Glutamatergic neuron (in vitro differentiated cells): ENCODE measurements around the gene SRSF11. TPM values are rescaled to one million over a fixed set of nuclear protein-coding genes. Genes with fewer than 3 reads are reported as not detected.

Experiments used
- DNase-seq: peaks from one replicate; pipeline ENCODE4 v3.0.0; 2022
- H3K27ac Mint-ChIP-seq: one replicate; pipeline ENCODE4 v1.8.0; 2020; ENCODE audit warnings: mild to moderate bottlenecking, mixed read lengths, inconsistent platforms; ENCODE audit not compliant: unreplicated experiment
- H3K27me3 Mint-ChIP-seq: one replicate; pipeline ENCODE4 v1.8.0; 2020; ENCODE audit warnings: mild to moderate bottlenecking, moderate library complexity, mixed read lengths, inconsistent platforms; ENCODE audit not compliant: unreplicated experiment
- H3K36me3 Mint-ChIP-seq: one replicate; pipeline ENCODE4 v1.8.0; 2020; ENCODE audit warnings: mild to moderate bottlenecking, mixed read lengths, inconsistent platforms; ENCODE audit not compliant: unreplicated experiment
- H3K4me1 Mint-ChIP-seq: one replicate; pipeline ENCODE4 v1.8.0; 2020; ENCODE audit warnings: mild to moderate bottlenecking, low read depth, mixed read lengths, inconsistent platforms; ENCODE audit not compliant: unreplicated experiment
- H3K4me3 Mint-ChIP-seq: one replicate; pipeline ENCODE4 v1.8.0; 2020; ENCODE audit warnings: mild to moderate bottlenecking, mixed read lengths, inconsistent platforms; ENCODE audit not compliant: unreplicated experiment
- H3K9me3 Mint-ChIP-seq: one replicate; pipeline ENCODE4 v1.8.0; 2020; ENCODE audit warnings: mild to moderate bottlenecking, moderate library complexity, mixed read lengths, inconsistent platforms; ENCODE audit not compliant: unreplicated experiment
- total RNA-seq: library from RNA; stranded (reverse); fragmentation: NEBNext Ultra II Directional; extraction: Animal tissue kit (Norgen Biotek cat#: 25700); gene quantifications from one replicate; pipeline ENCODE4 v1.2.1, GENCODE V29; 2021; ENCODE audit not compliant: unreplicated experiment
- TF ChIP-seq, protein P1 (sequence below): fragments of 200-600 bp; sonication (generic); IDR thresholded peaks from one replicate; pipeline ENCODE4 v1.5.0; 2021; ENCODE audit not compliant: partially characterized antibody, unreplicated experiment

The SRSF11 gene
- total RNA-seq, 1 donor from 2014 or later, result 265 TPM

DNA sequence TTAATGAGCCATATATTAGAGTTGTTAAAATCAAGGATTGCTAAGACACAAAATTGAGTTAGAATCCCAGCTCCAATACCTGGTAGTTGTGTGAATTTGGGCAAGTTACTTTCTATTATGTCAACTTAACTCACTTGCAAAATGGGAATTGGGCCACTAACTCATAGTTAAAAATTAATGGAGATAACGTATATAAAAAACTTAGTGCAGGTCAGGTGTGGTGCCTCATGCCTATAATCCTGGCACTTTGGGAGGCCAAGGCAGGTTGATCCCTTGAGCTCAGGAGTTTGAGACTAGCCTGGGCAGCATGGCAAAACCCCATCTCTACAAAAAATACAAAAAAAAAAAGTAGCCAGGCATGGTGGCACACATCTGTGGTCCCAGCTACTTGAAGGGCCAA lies 57.5 kb downstream of the SRSF11 start:
- no peaks in the 10 kb centered on the region for H3K9me3 Mint-ChIP-seq
- no peaks in the 10 kb centered on the region for H3K4me1 Mint-ChIP-seq
- H3K27ac Mint-ChIP-seq, result no peak overlapping the region
- H3K27me3 Mint-ChIP-seq, result peaks cover 2% of the 10 kb centered on the region
- no peak overlapping the region for H3K4me3 Mint-ChIP-seq
- TF ChIP-seq, protein P1, sequence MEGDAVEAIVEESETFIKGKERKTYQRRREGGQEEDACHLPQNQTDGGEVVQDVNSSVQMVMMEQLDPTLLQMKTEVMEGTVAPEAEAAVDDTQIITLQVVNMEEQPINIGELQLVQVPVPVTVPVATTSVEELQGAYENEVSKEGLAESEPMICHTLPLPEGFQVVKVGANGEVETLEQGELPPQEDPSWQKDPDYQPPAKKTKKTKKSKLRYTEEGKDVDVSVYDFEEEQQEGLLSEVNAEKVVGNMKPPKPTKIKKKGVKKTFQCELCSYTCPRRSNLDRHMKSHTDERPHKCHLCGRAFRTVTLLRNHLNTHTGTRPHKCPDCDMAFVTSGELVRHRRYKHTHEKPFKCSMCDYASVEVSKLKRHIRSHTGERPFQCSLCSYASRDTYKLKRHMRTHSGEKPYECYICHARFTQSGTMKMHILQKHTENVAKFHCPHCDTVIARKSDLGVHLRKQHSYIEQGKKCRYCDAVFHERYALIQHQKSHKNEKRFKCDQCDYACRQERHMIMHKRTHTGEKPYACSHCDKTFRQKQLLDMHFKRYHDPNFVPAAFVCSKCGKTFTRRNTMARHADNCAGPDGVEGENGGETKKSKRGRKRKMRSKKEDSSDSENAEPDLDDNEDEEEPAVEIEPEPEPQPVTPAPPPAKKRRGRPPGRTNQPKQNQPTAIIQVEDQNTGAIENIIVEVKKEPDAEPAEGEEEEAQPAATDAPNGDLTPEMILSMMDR, result no peak
- no peak for DNase-seq
- H3K36me3 Mint-ChIP-seq, result no peaks in the 10 kb centered on the region

DNA sequence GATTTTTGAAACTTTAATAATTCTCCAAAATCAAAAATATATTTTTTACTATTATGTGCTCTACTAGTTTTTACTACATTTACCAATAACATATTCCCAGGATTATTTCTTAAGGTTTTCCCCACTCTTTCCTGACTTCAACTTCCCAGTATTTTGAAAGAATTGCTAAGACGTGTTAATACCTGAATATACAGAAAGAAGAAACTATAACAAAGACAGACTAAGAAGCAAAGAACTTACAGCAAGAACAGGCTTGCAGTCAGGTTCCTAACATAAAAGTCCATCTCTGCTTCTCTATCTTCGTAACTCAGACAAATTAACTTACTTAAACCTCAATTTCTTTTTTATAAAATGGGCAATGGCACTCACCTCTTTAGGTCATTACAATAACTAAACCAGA lies 63.2 kb downstream of the SRSF11 start:
- no peaks in the 10 kb centered on the region for H3K36me3 Mint-ChIP-seq

DNA sequence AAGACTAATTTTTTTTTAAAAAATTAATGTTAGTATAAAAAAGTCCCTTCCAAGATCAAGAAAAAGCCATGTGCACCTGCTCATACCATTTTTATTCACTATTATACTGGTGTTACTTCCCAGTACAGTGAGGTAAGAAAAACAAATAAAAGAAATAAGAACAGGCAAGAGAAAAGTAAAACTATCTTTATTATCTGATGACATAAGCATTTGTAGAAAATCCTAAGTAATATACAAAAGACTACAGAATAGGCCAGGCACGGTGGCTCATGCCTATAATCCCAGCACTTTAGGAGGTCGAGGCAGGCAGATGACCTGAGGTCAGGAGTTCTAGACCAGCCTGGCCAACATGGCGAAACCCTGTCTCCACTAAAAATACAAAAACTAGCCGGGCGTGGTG lies 65.3 kb downstream of the SRSF11 start:
- Mint-ChIP-seq H3K4me1 (no peaks in the 10 kb centered on the region), H3K27me3 (no peaks in the 10 kb centered on the region), H3K27ac (no peak overlapping the region), H3K9me3 (no peaks in the 10 kb centered on the region), H3K4me3 (no peak overlapping the region), H3K36me3 (no peaks in the 10 kb centered on the region)
- DNase-seq, result no peak
- TF ChIP-seq, protein P1, result no peak

More for the DNA sequence above, 63.2 kb downstream of the SRSF11 start:
- Mint-ChIP-seq H3K4me3 (no peak overlapping the region), H3K4me1 (no peaks in the 10 kb centered on the region), H3K27ac (no peak overlapping the region), H3K9me3 (no peaks in the 10 kb centered on the region), H3K27me3 (no peaks in the 10 kb centered on the region)
- TF ChIP-seq, protein P1, result no peak
- DNase-seq, result no peak

DNA sequence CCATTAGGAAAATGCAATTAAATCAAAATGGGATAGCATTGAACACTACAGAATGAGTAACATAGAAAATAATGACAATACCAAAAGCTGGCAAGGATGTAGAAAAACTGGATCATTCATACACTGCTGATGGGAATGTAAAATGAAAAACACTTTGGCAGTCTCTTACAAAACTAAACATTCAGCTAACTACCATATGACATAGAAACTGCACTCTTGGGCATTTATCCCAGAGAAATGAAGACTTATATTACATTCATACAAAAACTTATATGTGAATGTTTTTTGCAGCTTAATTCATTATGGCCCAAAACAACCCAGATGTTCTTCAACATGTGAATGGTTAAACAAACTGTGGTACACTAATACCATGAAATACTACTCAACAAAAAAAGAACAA lies 67.0 kb downstream of the SRSF11 start:
- Mint-ChIP-seq H3K4me3 (no peak overlapping the region), H3K27ac (no peak overlapping the region), H3K27me3 (no peaks in the 10 kb centered on the region), H3K9me3 (no peaks in the 10 kb centered on the region), H3K36me3 (no peaks in the 10 kb centered on the region), H3K4me1 (no peaks in the 10 kb centered on the region)
- TF ChIP-seq, protein P1, result no peak
- no peak for DNase-seq

DNA sequence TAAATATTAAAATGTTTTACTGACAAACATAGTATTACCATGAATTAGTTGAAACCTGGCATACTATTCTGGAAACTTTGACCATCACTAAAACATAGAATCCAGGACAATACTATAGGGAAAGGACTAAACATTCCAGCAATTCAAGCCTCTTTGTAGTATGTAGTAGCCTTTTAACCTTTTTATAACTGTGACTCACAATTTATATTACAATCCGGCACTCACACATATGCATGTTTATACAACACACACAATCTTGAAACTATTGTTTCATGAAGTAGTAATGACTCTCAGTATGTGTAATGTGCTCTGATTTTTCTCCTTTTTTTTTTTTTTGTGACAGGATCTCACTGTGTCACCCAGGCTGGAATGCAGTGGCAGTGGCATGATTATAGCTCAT lies 69.0 kb downstream of the SRSF11 start:
- TF ChIP-seq, protein P1, result no peak
- Mint-ChIP-seq H3K9me3 (peaks cover 2% of the 10 kb centered on the region), H3K27ac (no peak overlapping the region), H3K4me3 (no peak overlapping the region), H3K4me1 (no peaks in the 10 kb centered on the region), H3K36me3 (no peaks in the 10 kb centered on the region), H3K27me3 (no peaks in the 10 kb centered on the region)
- DNase-seq, result no peak
